Measurements from ENCODE around the gene PTPRD. TPM values are rescaled to one million over a fixed set of nuclear protein-coding genes. Genes with fewer than 3 reads are reported as not detected.
A peak's percentile ranks its signal among the peaks of the same experiment; 100 is the strongest.

Gene PTPRD
- total RNA-seq, 1 donor from 2014 or later: 136 TPM

- TF ChIP-seq, protein P1, sequence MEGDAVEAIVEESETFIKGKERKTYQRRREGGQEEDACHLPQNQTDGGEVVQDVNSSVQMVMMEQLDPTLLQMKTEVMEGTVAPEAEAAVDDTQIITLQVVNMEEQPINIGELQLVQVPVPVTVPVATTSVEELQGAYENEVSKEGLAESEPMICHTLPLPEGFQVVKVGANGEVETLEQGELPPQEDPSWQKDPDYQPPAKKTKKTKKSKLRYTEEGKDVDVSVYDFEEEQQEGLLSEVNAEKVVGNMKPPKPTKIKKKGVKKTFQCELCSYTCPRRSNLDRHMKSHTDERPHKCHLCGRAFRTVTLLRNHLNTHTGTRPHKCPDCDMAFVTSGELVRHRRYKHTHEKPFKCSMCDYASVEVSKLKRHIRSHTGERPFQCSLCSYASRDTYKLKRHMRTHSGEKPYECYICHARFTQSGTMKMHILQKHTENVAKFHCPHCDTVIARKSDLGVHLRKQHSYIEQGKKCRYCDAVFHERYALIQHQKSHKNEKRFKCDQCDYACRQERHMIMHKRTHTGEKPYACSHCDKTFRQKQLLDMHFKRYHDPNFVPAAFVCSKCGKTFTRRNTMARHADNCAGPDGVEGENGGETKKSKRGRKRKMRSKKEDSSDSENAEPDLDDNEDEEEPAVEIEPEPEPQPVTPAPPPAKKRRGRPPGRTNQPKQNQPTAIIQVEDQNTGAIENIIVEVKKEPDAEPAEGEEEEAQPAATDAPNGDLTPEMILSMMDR (IDR thresholded peaks at IDR 0.05): no peak
- TF ChIP-seq EZH2phosphoT487 (IDR thresholded peaks at IDR 0.05) (no peak), EZH2 (IDR thresholded peaks at IDR 0.05) (no peak)
- no peaks in the 10 kb centered on the region for H3K27me3 ChIP-seq
- H3K4me1 ChIP-seq: peaks cover 7% of the 10 kb centered on the region
- Mint-ChIP-seq H3K27me3 (ENCODE audit: insufficient read depth, low read depth) (no peaks in the 10 kb centered on the region), H3K4me1 (peaks cover 6% of the 10 kb centered on the region), H3K4me3 (no peak overlapping the region), H3K36me3 (no peaks in the 10 kb centered on the region), H3K9me3 (no peaks in the 10 kb centered on the region), H3K27ac (no peak overlapping the region)
- H3K9me3 ChIP-seq (ENCODE audit: low read depth): no peaks in the 10 kb centered on the region
- no peak overlapping the region for H3K4me3 ChIP-seq
- H4K20me1 ChIP-seq (ENCODE audit: low read depth): no peaks in the 10 kb centered on the region
- H3K4me2 ChIP-seq: no peak overlapping the region
- H3K36me3 ChIP-seq: no peaks in the 10 kb centered on the region
- no peak overlapping the region for H3K27ac ChIP-seq
- H3K9ac ChIP-seq: no peak overlapping the region
- no peak overlapping the region for H2AFZ ChIP-seq (replicated peaks)
- no peak for DNase-seq (ENCODE audit: low spot score)
- H3F3A ChIP-seq (ENCODE audit: low read depth): no peaks in the 10 kb centered on the region
- H3K79me2 ChIP-seq (ENCODE audit: low read depth): no peaks in the 10 kb centered on the region
Measured at GRCh38 chr9:10135553-10135952, 477.2 kb downstream of the PTPRD start.

DNA sequence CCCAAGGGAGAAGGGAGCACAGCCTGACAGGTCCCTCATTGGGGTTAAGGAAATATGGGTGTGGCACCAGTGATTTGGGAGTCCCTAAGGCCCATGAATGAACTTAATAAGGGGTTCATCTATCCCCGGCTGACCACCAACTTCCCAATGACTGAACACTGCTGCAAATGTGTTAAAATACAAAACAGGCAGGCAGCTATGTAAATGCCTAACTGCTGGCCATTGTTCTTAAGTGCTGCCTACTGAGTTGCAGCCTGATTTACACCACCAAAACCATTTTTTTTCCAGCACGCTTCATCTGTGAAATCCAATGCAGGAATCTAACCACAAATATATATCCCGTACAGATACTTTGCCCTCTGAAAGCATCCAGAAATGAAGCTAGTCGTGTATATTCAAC, 478.5 kb downstream of the PTPRD start:
- Histone ChIP-seq H3K9me3 (ENCODE audit: low read depth) (no peaks in the 10 kb centered on the region), H3K79me2 (ENCODE audit: low read depth) (no peaks in the 10 kb centered on the region), H2AFZ (replicated peaks) (peak overlapping the region; percentile 5), H3K4me3 (no peak overlapping the region), H3K27ac (no peak overlapping the region), H3F3A (ENCODE audit: low read depth) (no peaks in the 10 kb centered on the region), H3K9ac (no peak overlapping the region), H4K20me1 (ENCODE audit: low read depth) (no peaks in the 10 kb centered on the region), H3K27me3 (no peaks in the 10 kb centered on the region), H3K36me3 (no peaks in the 10 kb centered on the region), H3K4me1 (peaks cover 10% of the 10 kb centered on the region), H3K4me2 (no peak overlapping the region)
- no peak for TF ChIP-seq EZH2 (IDR thresholded peaks at IDR 0.05)
- TF ChIP-seq EZH2phosphoT487 (IDR thresholded peaks at IDR 0.05): no peak
- TF ChIP-seq, protein P1 (IDR thresholded peaks at IDR 0.05): no peak
- Mint-ChIP-seq H3K9me3 (no peaks in the 10 kb centered on the region), H3K27me3 (ENCODE audit: insufficient read depth, low read depth) (no peaks in the 10 kb centered on the region), H3K4me1 (peaks cover 7% of the 10 kb centered on the region), H3K36me3 (no peaks in the 10 kb centered on the region), H3K4me3 (no peak overlapping the region), H3K27ac (no peak overlapping the region)
- DNase-seq (ENCODE audit: low spot score): no peak

GRCh38 chr9:10130061-10130675, 482.6 kb downstream of the PTPRD start:
- H3K27ac Mint-ChIP-seq: no peak overlapping the region
- Histone ChIP-seq H3K36me3 (no peaks in the 10 kb centered on the region), H3K9ac (no peak overlapping the region), H3K27ac (no peak overlapping the region), H3K4me2 (no peak overlapping the region), H3K9me3 (ENCODE audit: low read depth) (no peaks in the 10 kb centered on the region), H4K20me1 (ENCODE audit: low read depth) (no peaks in the 10 kb centered on the region), H3K4me1 (peaks cover 10% of the 10 kb centered on the region), H3K79me2 (ENCODE audit: low read depth) (no peaks in the 10 kb centered on the region), H3K27me3 (no peaks in the 10 kb centered on the region), H3F3A (ENCODE audit: low read depth) (no peaks in the 10 kb centered on the region), H3K4me3 (no peak overlapping the region), H2AFZ (replicated peaks) (no peak overlapping the region)
- TF ChIP-seq EZH2phosphoT487 (IDR thresholded peaks at IDR 0.05): no peak
- TF ChIP-seq, protein P1 (IDR thresholded peaks at IDR 0.05): no peak
- TF ChIP-seq EZH2 (IDR thresholded peaks at IDR 0.05): no peak
- no peak overlapping the region for H3K4me3 Mint-ChIP-seq
- H3K27me3 Mint-ChIP-seq (ENCODE audit: insufficient read depth, low read depth): no peaks in the 10 kb centered on the region
- no peak for DNase-seq (ENCODE audit: low spot score)
- no peaks in the 10 kb centered on the region for H3K36me3 Mint-ChIP-seq
- H3K4me1 Mint-ChIP-seq: peaks cover 7% of the 10 kb centered on the region
- H3K9me3 Mint-ChIP-seq: no peaks in the 10 kb centered on the region

Data from neural progenitor cell (in vitro differentiated cells).